CD14-positive monocyte (primary cell): ENCODE results near the gene IRS1. TPM values are rescaled to one million over a fixed set of nuclear protein-coding genes. Genes with fewer than 3 reads are reported as not detected.

Experiments used
- DNase-seq, 3 donors: peaks; one replicate each; pipeline ENCODE4 v3.0.0-alpha.2; 2011 to 2022
- H2AFZ ChIP-seq: 2 replicates; pipeline ENCODE4 v1.6.0; 2012; ENCODE audit warnings: mild to moderate bottlenecking, low read depth, low read length, inconsistent platforms; ENCODE audit not compliant: insufficient read depth, poor library complexity, severe bottlenecking
- H3K27ac ChIP-seq, 2 donors: 1 replicate in 1 of 2; 2 replicates in 1 of 2; pipeline ENCODE4 v1.5.1; 2012 to 2013; ENCODE audit warnings: low read length in 2 of 2, control low read depth in 1 of 2, inconsistent platforms in 1 of 2, low read depth in 1 of 2, mild to moderate bottlenecking in 1 of 2
- H3K27me3 ChIP-seq, 2 donors: one replicate each; pipeline versions ENCODE4 v1.6.0 to v1.6.1; 2011 to 2013; ENCODE audit warnings: low read length in 2 of 2; ENCODE audit not compliant: control insufficient read depth in 2 of 2, insufficient read depth in 2 of 2
- H3K36me3 ChIP-seq, 2 donors: replicated peaks in 1 of 2; 1 replicate in 1 of 2; 2 replicates in 1 of 2; pipeline versions ENCODE4 v1.5.1 to v1.6.1; 2012 to 2013; ENCODE audit warnings: low read length in 2 of 2, control low read depth in 1 of 2, inconsistent platforms in 1 of 2, mild to moderate bottlenecking in 1 of 2; ENCODE audit not compliant: insufficient read depth in 2 of 2, control insufficient read depth in 1 of 2
- H3K4me1 ChIP-seq, 2 donors: 1 replicate in 1 of 2; 2 replicates in 1 of 2; pipeline versions ENCODE4 v1.5.1 to v1.6.1; 2012 to 2013; ENCODE audit warnings: low read length in 2 of 2, control low read depth in 1 of 2, inconsistent platforms in 1 of 2, mild to moderate bottlenecking in 1 of 2, moderate library complexity in 1 of 2; ENCODE audit not compliant: insufficient read depth in 2 of 2, control insufficient read depth in 1 of 2
- H3K4me2 ChIP-seq: replicated peaks from 2 replicates; pipeline ENCODE3; 2012; ENCODE audit warnings: low read length, moderate library complexity, mild to moderate bottlenecking; ENCODE audit not compliant: poor library complexity, severe bottlenecking; ENCODE audit errors: extremely low read depth
- H3K4me3 ChIP-seq, 3 experiments: fragments of 200-600 bp in 1 of 3; sonication (generic) in 1 of 3; replicated peaks in 1 of 3; 1 replicate in 2 of 3; 2 replicates in 1 of 3; pipeline ENCODE4 v1.5.1; 2011 to 2013; ENCODE audit warnings: low read length in 3 of 3, mild to moderate bottlenecking in 3 of 3, control low read depth in 2 of 3, low read depth in 2 of 3, inconsistent platforms in 1 of 3, moderate library complexity in 1 of 3
- H3K79me2 ChIP-seq: 2 replicates; pipeline ENCODE4 v1.6.0; 2012; ENCODE audit warnings: mild to moderate bottlenecking, control low read depth, inconsistent platforms, low read length, moderate library complexity; ENCODE audit not compliant: insufficient read depth
- H3K9ac ChIP-seq: 2 replicates; pipeline ENCODE4 v1.6.0; 2017; ENCODE audit warnings: low read length, mild to moderate bottlenecking; ENCODE audit not compliant: insufficient read depth, poor library complexity, severe bottlenecking
- H3K9me3 ChIP-seq, 2 donors: replicated peaks in 1 of 2; 1 replicate in 1 of 2; 2 replicates in 1 of 2; pipeline versions ENCODE4 v1.5.1 to v1.6.1; 2012 to 2013; ENCODE audit warnings: low read length in 2 of 2, control low read depth in 1 of 2; ENCODE audit not compliant: control insufficient read depth in 1 of 2, insufficient read depth in 1 of 2
- H4K20me1 ChIP-seq: 2 replicates; pipeline ENCODE4 v1.6.0; 2012; ENCODE audit warnings: mild to moderate bottlenecking, low read length, control low read depth, moderate library complexity; ENCODE audit not compliant: insufficient read depth
- H3K27ac Mint-ChIP-seq, 7 donors: one replicate each; pipeline ENCODE4 v1.8.0; 2020; ENCODE audit warnings: mild to moderate bottlenecking in 7 of 7, mixed read lengths in 7 of 7, moderate library complexity in 6 of 7, inconsistent platforms in 2 of 7
- H3K27me3 Mint-ChIP-seq, 3 donors: one replicate each; pipeline ENCODE4 v1.8.0; 2021 to 2022; ENCODE audit warnings: low read depth in 3 of 3, mild to moderate bottlenecking in 3 of 3, mixed read lengths in 3 of 3, moderate library complexity in 3 of 3, inconsistent platforms in 1 of 3
- H3K36me3 Mint-ChIP-seq, 2 donors: one replicate each; pipeline ENCODE4 v1.8.0; 2020; ENCODE audit warnings: mixed read lengths in 2 of 2, inconsistent platforms in 1 of 2, mild to moderate bottlenecking in 1 of 2
- H3K4me1 Mint-ChIP-seq: one replicate; pipeline ENCODE4 v1.8.0; 2020; ENCODE audit warnings: mild to moderate bottlenecking, mixed read lengths
- H3K4me3 Mint-ChIP-seq, 2 donors: one replicate each; pipeline ENCODE4 v1.8.0; 2020; ENCODE audit warnings: mild to moderate bottlenecking in 2 of 2, mixed read lengths in 2 of 2, moderate library complexity in 1 of 2
- H3K9me3 Mint-ChIP-seq, 7 donors: one replicate each; pipeline ENCODE4 v1.8.0; 2020 to 2022; ENCODE audit warnings: mixed read lengths in 7 of 7, mild to moderate bottlenecking in 6 of 7, moderate library complexity in 6 of 7, inconsistent platforms in 2 of 7
- WGBS: methylation state at CpG from one replicate; pipeline ENCODE4 v1.1.5; 2013; ENCODE audit warnings: missing lambda C conversion rate; ENCODE audit not compliant: insufficient coverage; 5-methylcytosine and 5-hydroxymethylcytosine counted together
- intact Hi-C, 2 donors: fragments of 100-400 bp; cut with micrococcal nuclease; formaldehyde crosslinking; loops; one replicate each; pipeline versions ENCODE4 v1.15.0 to v1.15.1; 2023
- polyA plus RNA-seq, 3 donors: library from polyadenylated mRNA; depleted of rRNA in 1 of 3; unstranded in 2 of 3; stranded (reverse) in 1 of 3; fragments of 300-500 nt in 2 of 3; fragments of >200 nt in 1 of 3; fragmentation: Illumina TruSeq in 2 of 3; gene quantifications; 1 replicate in 2 of 3; 2 replicates in 1 of 3; pipeline ENCODE4 v1.2.3, GENCODE V29; 2012 to 2021
- TF ChIP-seq, protein P1 (sequence below): fragments of 200-600 bp; IDR thresholded peaks from one replicate; pipeline ENCODE4 v1.8.0; 2022; ENCODE audit warnings: antibody characterized with exemption, mild to moderate bottlenecking

IRS1 gene
- polyA plus RNA-seq, 3 donors = 0.10 to 0.19 TPM; not detected in 1

DNA sequence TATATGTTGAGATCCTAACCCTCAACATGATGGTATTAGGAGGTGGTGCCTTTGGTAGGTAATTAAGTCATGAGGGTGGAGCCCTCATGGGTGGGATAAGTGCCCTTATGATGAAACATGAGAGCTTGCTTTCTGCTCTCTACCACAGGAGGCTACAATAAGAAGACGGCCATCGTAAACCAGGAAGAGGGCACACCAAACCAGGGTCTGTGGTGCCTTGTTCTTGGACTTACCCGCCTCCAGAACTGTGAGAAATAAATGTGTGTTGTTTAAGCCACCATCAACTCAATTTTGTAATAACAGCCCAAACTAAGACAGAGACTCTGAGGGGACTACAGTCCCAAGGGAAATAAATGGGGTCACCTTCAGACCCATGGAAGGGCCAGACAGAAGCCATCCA, 52.3 kb downstream of the IRS1 start:
- no peaks in the 10 kb centered on the region for H3K4me1 Mint-ChIP-seq
- Histone ChIP-seq H3K4me3 (no peak overlapping the region), H3K27me3 (no peaks in the 10 kb centered on the region), H3K36me3 (no peaks in the 10 kb centered on the region), H3K27ac (no peak overlapping the region), H2AFZ (no peak overlapping the region), H3K4me1 (no peaks in the 10 kb centered on the region), H3K9ac (no peak overlapping the region), H3K79me2 (no peaks in the 10 kb centered on the region), H4K20me1 (no peaks in the 10 kb centered on the region), H3K4me2 (no peak overlapping the region), H3K9me3 (no peaks in the 10 kb centered on the region)
- WGBS = no CpG with 5 or more reads among the region's 3 CpGs
- DNase-seq = no peak
- H3K27ac Mint-ChIP-seq = no peak overlapping the region
- H3K4me3 Mint-ChIP-seq = no peak overlapping the region
- H3K36me3 Mint-ChIP-seq = no peaks in the 10 kb centered on the region
- peaks cover 0 to 7% (median 4%) of the 10 kb centered on the region in 3 donors for H3K27me3 Mint-ChIP-seq
- peaks cover 0 to 12% (median 2%) of the 10 kb centered on the region in 7 donors for H3K9me3 Mint-ChIP-seq
- TF ChIP-seq, protein P1, sequence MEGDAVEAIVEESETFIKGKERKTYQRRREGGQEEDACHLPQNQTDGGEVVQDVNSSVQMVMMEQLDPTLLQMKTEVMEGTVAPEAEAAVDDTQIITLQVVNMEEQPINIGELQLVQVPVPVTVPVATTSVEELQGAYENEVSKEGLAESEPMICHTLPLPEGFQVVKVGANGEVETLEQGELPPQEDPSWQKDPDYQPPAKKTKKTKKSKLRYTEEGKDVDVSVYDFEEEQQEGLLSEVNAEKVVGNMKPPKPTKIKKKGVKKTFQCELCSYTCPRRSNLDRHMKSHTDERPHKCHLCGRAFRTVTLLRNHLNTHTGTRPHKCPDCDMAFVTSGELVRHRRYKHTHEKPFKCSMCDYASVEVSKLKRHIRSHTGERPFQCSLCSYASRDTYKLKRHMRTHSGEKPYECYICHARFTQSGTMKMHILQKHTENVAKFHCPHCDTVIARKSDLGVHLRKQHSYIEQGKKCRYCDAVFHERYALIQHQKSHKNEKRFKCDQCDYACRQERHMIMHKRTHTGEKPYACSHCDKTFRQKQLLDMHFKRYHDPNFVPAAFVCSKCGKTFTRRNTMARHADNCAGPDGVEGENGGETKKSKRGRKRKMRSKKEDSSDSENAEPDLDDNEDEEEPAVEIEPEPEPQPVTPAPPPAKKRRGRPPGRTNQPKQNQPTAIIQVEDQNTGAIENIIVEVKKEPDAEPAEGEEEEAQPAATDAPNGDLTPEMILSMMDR = no peak
- intact Hi-C loops = no loop called here

DNA sequence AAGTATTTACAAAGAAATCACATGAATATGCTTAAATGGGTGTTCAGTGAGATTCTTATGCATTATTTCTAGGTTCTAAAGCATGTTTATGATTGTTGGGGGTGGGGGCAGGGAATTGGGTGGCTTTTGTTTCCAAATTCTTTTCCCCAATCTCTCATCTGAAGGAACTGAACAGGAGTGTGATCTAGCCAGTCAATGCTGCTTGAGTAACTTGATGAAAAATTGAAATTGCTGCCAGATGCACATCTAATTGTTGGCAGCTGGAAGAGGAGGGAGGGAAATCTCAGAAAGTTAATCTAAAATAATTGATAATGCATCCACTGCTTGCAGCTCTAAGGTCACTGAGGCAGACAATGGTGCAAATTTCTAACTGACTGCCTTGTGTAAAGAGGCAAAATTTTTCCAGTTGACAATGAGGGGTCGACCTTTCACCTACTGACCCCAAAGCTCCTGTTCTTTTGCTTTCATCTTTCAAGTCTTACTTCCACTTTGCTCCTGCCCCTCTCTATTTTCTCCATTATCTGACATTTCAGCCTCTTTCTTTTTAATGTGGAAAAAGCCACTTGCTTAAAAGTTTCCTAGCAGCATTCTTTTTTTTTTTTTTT, 53.3 kb downstream of the IRS1 start:
- no peaks in the 10 kb centered on the region for H3K27me3 ChIP-seq
- intact Hi-C loops = no loop called here
- Mint-ChIP-seq H3K27me3 (peaks cover 0 to 9% (median 7%) of the 10 kb centered on the region in 3 donors), H3K27ac (no peak overlapping the region), H3K36me3 (no peaks in the 10 kb centered on the region), H3K9me3 (peaks cover 0 to 10% (median 2%) of the 10 kb centered on the region in 7 donors), H3K4me1 (no peaks in the 10 kb centered on the region), H3K4me3 (no peak overlapping the region)
- no peak for DNase-seq
- no peaks in the 10 kb centered on the region for H3K4me1 ChIP-seq
- no peak overlapping the region for H3K4me3 ChIP-seq
- no peaks in the 10 kb centered on the region for H3K9me3 ChIP-seq
- H3K9ac ChIP-seq = no peak overlapping the region
- H3K27ac ChIP-seq = no peak overlapping the region
- no peak overlapping the region for H2AFZ ChIP-seq
- TF ChIP-seq, protein P1 = no peak
- WGBS = 83% methylated on average over 1 of the region's 1 CpG
- no peak overlapping the region for H3K4me2 ChIP-seq
- H3K79me2 ChIP-seq = no peaks in the 10 kb centered on the region
- H4K20me1 ChIP-seq = no peaks in the 10 kb centered on the region
- H3K36me3 ChIP-seq = no peaks in the 10 kb centered on the region
